Measurements from ENCODE around the gene CLCF1. TPM values are rescaled to one million over a fixed set of nuclear protein-coding genes. Genes with fewer than 3 reads are reported as not detected.

The CLCF1 gene
- total RNA-seq, 1 donor: 9.4 TPM

GRCh38 chr11:67368621-67369020 lies 4.8 kb downstream of the CLCF1 start:
- DNase-seq (ENCODE audit: low read depth): no peak
- no peak overlapping the region for H3K4me3 ChIP-seq (ENCODE audit: low read depth, low read length)
- TF ChIP-seq CTCF (IDR thresholded peaks at IDR 0.05; ENCODE audit: insufficient read depth, low read length): no peak

GRCh38 chr11:67367761-67368227 lies 5.6 kb downstream of the CLCF1 start:
- TF ChIP-seq CTCF (IDR thresholded peaks at IDR 0.05; ENCODE audit: insufficient read depth, low read length): no peak
- no peak overlapping the region for H3K4me3 ChIP-seq (ENCODE audit: low read depth, low read length)
- no peak for DNase-seq (ENCODE audit: low read depth)

- TF ChIP-seq CTCF (IDR thresholded peaks at IDR 0.05; ENCODE audit: insufficient read depth, low read length): no peak
- no peak for DNase-seq (ENCODE audit: low read depth)
- peak overlapping the region; percentile 5 for H3K4me3 ChIP-seq (ENCODE audit: low read depth, low read length)
These were observed 6.2 kb downstream of the CLCF1 start for GRCh38 chr11:67366961-67367760.

- peak overlapping the region; percentile 5 for H3K4me3 ChIP-seq (ENCODE audit: low read depth, low read length)
- peak; percentile 49 for DNase-seq (ENCODE audit: low read depth)
- TF ChIP-seq CTCF (IDR thresholded peaks at IDR 0.05; ENCODE audit: insufficient read depth, low read length): no peak
These were observed 6.9 kb downstream of the CLCF1 start for GRCh38 chr11:67366546-67366945.

GRCh38 chr11:67365736-67366444 lies 7.5 kb downstream of the CLCF1 start:
- no peak overlapping the region for H3K4me3 ChIP-seq (ENCODE audit: low read depth, low read length)

More at GRCh38 chr11:67365736-67366444, 7.5 kb downstream of the CLCF1 start:
- no peak for DNase-seq (ENCODE audit: low read depth)
- no peak for TF ChIP-seq CTCF (IDR thresholded peaks at IDR 0.05; ENCODE audit: insufficient read depth, low read length)

Data from fibroblast of the aortic adventitia (primary cell).